ENCODE results near the gene CXCL17.

GRCh38 chr19:42475366-42475765 lies 32.6 kb upstream of the CXCL17 start:
- TF ChIP-seq CTCF (IDR thresholded peaks at IDR 0.05), result no peak
- TF ChIP-seq POLR2A (IDR thresholded peaks at IDR 0.05), result no peak

Data from uterus (tissue), 2 donors.